Epithelial cell of esophagus (primary cell): ENCODE measurements around the gene FAF1.
A peak's percentile ranks its signal among the peaks of the same experiment; 100 is the strongest.

ENCODE experiments used
- DNase-seq: peaks from one replicate; pipeline ENCODE4 v3.0.0; 2010; ENCODE audit warnings: low read depth
- H3K4me3 ChIP-seq: 2 replicates; pipeline ENCODE4 v1.5.1; 2011; ENCODE audit warnings: mild to moderate bottlenecking, low read length, control low read depth
- TF ChIP-seq, protein P1 (sequence below): IDR thresholded peaks from 2 replicates; pipeline ENCODE4 v1.5.1; 2011; ENCODE audit warnings: low read depth, mild to moderate bottlenecking, low read length, control low read depth, inconsistent platforms; ENCODE audit not compliant: insufficient read depth; ENCODE audit errors: missing control alignments

Gene FAF1

DNA sequence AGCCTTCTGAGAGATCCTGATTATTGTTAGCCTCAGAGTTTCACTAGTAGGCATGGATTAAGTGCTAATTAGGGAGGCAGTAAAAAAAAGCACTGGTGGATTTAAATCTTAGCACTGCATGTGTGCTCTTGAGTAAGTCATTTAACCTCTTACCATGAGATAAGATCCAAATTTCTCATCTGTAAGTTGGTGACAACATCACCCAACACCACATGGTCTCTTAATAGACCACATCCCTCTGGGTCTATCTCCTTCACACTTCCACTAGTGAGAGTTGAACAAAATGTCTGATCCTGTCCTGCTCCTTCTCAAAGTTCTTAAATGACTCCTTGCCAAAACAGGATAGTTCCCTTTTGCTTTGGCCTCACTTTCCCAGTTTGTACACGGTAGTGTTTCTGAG, 507.4 kb downstream of the FAF1 start:
- TF ChIP-seq, protein P1, sequence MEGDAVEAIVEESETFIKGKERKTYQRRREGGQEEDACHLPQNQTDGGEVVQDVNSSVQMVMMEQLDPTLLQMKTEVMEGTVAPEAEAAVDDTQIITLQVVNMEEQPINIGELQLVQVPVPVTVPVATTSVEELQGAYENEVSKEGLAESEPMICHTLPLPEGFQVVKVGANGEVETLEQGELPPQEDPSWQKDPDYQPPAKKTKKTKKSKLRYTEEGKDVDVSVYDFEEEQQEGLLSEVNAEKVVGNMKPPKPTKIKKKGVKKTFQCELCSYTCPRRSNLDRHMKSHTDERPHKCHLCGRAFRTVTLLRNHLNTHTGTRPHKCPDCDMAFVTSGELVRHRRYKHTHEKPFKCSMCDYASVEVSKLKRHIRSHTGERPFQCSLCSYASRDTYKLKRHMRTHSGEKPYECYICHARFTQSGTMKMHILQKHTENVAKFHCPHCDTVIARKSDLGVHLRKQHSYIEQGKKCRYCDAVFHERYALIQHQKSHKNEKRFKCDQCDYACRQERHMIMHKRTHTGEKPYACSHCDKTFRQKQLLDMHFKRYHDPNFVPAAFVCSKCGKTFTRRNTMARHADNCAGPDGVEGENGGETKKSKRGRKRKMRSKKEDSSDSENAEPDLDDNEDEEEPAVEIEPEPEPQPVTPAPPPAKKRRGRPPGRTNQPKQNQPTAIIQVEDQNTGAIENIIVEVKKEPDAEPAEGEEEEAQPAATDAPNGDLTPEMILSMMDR: no peak
- no peak for DNase-seq
- no peak overlapping the region for H3K4me3 ChIP-seq

DNA sequence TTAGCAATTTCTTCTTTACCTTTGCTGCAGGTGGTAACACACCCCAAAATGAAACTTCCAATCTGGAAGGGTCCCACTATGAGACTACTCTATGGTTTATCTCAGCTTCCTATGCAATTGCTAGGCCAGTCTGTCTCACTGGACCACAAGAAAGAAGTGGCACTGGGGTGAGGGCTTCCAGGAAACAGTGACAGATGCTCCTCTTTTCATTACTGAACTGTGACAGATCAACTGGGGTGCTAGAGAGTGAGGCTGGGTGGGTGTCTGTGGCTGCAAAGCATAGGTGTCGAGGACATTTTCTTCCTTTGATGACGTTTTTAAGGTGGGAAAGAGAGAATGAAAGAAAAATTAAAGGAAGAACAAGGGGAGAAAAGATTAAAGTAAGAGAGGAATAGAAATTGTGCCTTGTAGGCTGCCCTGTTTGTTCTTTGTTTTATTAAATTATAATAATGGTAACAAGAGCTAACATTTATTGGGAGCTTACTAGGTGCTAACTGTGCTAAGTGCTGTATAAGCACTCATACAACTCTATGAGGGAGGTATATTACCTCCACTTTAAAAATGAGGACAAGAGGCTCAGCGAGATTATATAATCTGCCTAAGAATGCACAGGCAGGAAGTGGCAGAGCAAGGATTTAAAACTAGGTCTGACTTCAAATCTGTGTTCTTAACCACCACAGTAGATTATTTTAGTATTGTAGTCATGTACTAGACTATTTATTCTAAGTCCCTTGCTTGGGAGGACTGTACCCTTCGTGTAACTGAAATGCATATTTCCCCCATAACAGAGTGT, 509.0 kb downstream of the FAF1 start:
- DNase-seq: no peak
- H3K4me3 ChIP-seq: no peak overlapping the region
- TF ChIP-seq, protein P1: no peak

DNA sequence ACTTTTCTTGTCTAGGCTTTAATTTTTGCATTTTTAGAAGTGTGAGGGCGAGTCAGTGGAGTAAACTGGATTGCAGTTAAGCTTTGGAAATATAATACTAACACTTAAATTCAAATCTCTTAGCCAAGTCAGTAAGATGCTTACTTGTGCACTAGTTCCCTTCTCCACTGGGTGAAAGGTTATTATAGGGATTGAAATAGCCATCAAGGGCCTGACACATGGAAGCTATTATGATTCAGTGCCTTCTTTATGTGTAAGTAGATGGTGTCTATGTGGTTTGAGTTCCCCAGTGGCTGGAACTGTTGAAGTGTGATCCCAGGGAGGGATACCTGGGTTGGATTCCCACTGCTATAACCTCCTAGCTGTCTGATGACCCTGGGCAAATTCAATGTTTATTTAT, 512.1 kb downstream of the FAF1 start:
- TF ChIP-seq, protein P1: no peak
- no peak overlapping the region for H3K4me3 ChIP-seq
- DNase-seq: no peak

DNA sequence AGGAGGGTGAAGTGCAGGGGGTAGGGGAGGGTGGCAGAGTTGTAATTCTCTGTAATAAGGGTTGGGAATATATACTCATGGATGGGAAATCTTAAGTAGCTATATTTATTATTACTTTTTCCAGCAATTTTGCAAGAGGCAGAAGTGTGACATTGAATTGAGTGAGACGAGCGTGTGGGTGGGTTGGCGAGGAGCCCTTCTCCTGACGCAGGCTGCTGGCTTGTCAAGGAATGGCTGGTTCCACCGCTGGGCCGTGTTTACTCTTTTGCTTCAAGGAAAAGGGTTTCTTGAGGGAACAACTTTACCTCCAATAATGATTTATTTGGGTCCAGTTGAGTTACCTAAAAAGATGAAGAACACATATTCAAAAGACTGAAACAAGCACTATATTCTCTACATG, 518.9 kb downstream of the FAF1 start:
- TF ChIP-seq, protein P1: no peak
- no peak for DNase-seq
- no peak overlapping the region for H3K4me3 ChIP-seq

DNA sequence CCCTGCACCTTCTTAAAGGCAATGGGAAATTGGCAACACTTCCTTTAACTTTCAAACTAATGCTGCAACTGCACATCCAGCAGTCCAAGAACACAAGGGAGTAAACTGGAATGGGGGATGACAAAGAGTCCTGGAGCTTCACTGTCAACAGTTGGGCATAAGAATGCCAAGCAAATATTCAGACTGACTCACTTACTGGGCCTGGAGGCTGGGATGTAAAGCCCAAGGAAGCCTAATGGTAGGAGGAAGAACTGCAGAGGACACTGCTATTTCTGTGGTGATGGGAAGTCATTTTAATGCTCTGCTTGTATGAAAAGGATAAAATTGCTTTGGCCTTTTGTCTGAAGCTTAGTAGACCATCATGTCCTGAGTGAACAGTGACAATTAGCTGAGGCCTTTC, 521.1 kb downstream of the FAF1 start:
- H3K4me3 ChIP-seq: no peak overlapping the region
- DNase-seq: peak; percentile 58
- TF ChIP-seq, protein P1: peak; percentile 34

DNA sequence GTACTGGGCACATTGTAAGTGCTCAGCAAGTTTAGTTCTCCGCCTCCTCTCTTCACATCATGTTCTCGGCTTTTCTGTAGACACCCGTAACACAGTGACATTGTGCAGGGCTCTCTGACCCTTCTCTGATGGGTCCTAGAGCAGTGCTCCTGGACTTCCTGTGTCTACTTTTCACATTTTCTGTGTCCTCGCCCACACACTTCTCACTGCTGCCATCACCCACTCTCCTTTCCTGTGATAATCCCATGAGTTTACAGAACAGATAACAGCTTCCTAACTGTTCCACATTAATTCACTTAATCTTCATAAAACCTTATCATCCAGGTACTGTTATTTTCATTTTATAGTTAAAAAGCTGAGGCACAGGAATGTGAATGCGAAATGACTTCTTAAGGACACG, 523.6 kb downstream of the FAF1 start:
- no peak for DNase-seq
- TF ChIP-seq, protein P1: no peak
- H3K4me3 ChIP-seq: no peak overlapping the region

DNA sequence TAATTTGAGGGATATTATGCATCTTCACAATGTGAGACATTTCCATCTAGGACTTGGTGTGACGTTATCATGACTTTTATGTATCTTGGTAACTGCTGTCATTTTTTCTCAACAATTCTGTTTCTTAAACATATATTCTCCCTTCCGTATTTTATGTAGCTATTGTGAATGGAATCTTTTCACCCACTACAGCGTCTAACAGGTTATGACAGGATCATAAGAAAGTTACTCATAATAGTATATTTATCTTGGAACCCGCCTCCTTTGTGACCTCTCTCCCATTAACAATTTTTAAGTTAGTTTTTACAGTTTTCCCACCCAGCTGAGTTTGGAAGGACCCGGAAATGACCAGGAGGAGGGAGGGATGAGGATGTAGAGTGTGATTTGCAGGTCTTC, 530.1 kb downstream of the FAF1 start:
- TF ChIP-seq, protein P1: no peak
- peak overlapping the region; percentile 36 for H3K4me3 ChIP-seq
- peak; percentile 52 for DNase-seq
